ENCODE measurements around the gene UGT1A8. TPM values are rescaled to one million over a fixed set of nuclear protein-coding genes. Genes with fewer than 3 reads are reported as not detected.

Gene UGT1A8
- total and polyA plus RNA-seq, 9 of the 15 experiments (the other 6 are each of a cell fraction or from before 2014, with no cell fraction given), result 0.04 TPM; not detected in 8

- POLR2A ChIA-PET, result no interaction called here
- Histone ChIP-seq H3K4me1 (replicated peaks in 1 of 2; ENCODE audit: control insufficient read depth in 2 of 2, insufficient read depth in 2 of 2, low read length in 2 of 2) (peaks cover 0 to 7% of the 10 kb centered on the region in 2 experiments; a peak in 2 of 5 replicates), H3K27ac (ENCODE audit: extremely low read depth, low read depth, low read length) (no peak overlapping the region), H3K4me3 (no peak overlapping the region), H3K9me1 (ENCODE audit: control insufficient read depth, insufficient read depth, low read length) (no peaks in the 10 kb centered on the region), H3K4me2 (ENCODE audit: insufficient read depth, low read length) (no peak overlapping the region), H4K20me1 (replicated peaks; ENCODE audit: control insufficient read depth, insufficient read depth, low read length) (no peaks in the 10 kb centered on the region), H3K9ac (ENCODE audit: insufficient read depth in 1 of 2, low read depth in 2 of 2, low read length in 2 of 2) (no peak overlapping the region), H3K79me2 (ENCODE audit: control insufficient read depth, insufficient read depth, low read length) (no peaks in the 10 kb centered on the region), H3K27me3 (ENCODE audit: control insufficient read depth in 2 of 2, insufficient read depth in 2 of 2, low read length in 2 of 2) (no peaks in the 10 kb centered on the region), H3K9me3 (replicated peaks; ENCODE audit: control insufficient read depth, insufficient read depth, low read depth, low read length) (no peaks in the 10 kb centered on the region), H3K36me3 (ENCODE audit: control insufficient read depth, insufficient read depth, low read length) (no peaks in the 10 kb centered on the region), H2AFZ (ENCODE audit: low read depth, low read length) (no peak overlapping the region)
- 0% methylated on average over 9 of the region's 10 CpGs for WGBS (ENCODE audit: insufficient coverage, low coverage, missing lambda C conversion rate)
- DNase-seq (ENCODE audit: extremely low read depth in 1 of 4, low spot score in 3 of 4) (no peak), FAIRE-seq (no peak), ATAC-seq (no peak)
- CTCF ChIA-PET (ENCODE audit: low intra/inter-chr PET ratio), result no interaction called here
- no peak for TF ChIP-seq ZNF354B (CRISPR knock-in tag; IDR thresholded peaks at IDR 0.05)
- TF ChIP-seq GTF2F1 (IDR thresholded peaks at IDR 0.05; ENCODE audit: low read depth, low read length), result no peak
- TF ChIP-seq CGGBP1 (CRISPR knock-in tag; IDR thresholded peaks at IDR 0.05), result no peak
- no peak for TF ChIP-seq SMAD3 (CRISPR knock-in tag; conservative IDR thresholded peaks at IDR 0.05)
- no peak for TF ChIP-seq XRCC3 (IDR thresholded peaks at IDR 0.05)
- in situ Hi-C loops (cut with MboI), result no loop called here
- intact Hi-C loops (cut with micrococcal nuclease), result no loop called here
- BruUV-seq (replicated peaks), result no TSS peak
Observed at GRCh38 chr2:233746475-233747282, 129.2 kb downstream of the UGT1A8 start.

- no peaks in the 10 kb centered on the region for H3K9me3 ChIP-seq (replicated peaks; ENCODE audit: control insufficient read depth, insufficient read depth, low read depth, low read length)
- H3K79me2 ChIP-seq (ENCODE audit: control insufficient read depth, insufficient read depth, low read length), result no peaks in the 10 kb centered on the region
- ChIA-PET POLR2A (no interaction called here), CTCF (ENCODE audit: low intra/inter-chr PET ratio) (no interaction called here)
- H3K9ac ChIP-seq (ENCODE audit: insufficient read depth in 1 of 2, low read depth in 2 of 2, low read length in 2 of 2), result no peak overlapping the region
- H2AFZ ChIP-seq (ENCODE audit: low read depth, low read length), result no peak overlapping the region
- BruUV-seq (replicated peaks), result no TSS peak
- in situ Hi-C loops (cut with MboI) (no loop called here), intact Hi-C loops (cut with micrococcal nuclease) (no loop called here)
- TF ChIP-seq EHMT2 (IDR thresholded peaks at IDR 0.05) (no peak), CBX1 (IDR thresholded peaks at IDR 0.05; ENCODE audit: low read depth) (no peak), ZNF586 (CRISPR knock-in tag; conservative IDR thresholded peaks at IDR 0.05) (no peak), ZFP30 (CRISPR knock-in tag; IDR thresholded peaks at IDR 0.05; ENCODE audit: borderline replicate concordance) (no peak), FOXP1 (CRISPR knock-in tag; IDR thresholded peaks at IDR 0.05) (no peak), ELK1 (CRISPR knock-in tag; IDR thresholded peaks at IDR 0.05) (no peak), GATAD2B (IDR thresholded peaks at IDR 0.05; ENCODE audit: borderline replicate concordance) (no peak)
- H3K4me1 ChIP-seq (replicated peaks in 1 of 2; ENCODE audit: control insufficient read depth in 2 of 2, insufficient read depth in 2 of 2, low read length in 2 of 2), result peaks cover 0 to 7% of the 10 kb centered on the region in 2 experiments; a peak in 2 of 5 replicates
- H3K27ac ChIP-seq (ENCODE audit: extremely low read depth, low read depth, low read length), result no peak overlapping the region
- no peaks in the 10 kb centered on the region for H4K20me1 ChIP-seq (replicated peaks; ENCODE audit: control insufficient read depth, insufficient read depth, low read length)
- DNase-seq (ENCODE audit: extremely low read depth in 1 of 4, low spot score in 3 of 4), result no peak
- no peak overlapping the region for H3K4me3 ChIP-seq
- no peak overlapping the region for H3K4me2 ChIP-seq (ENCODE audit: insufficient read depth, low read length)
- no peaks in the 10 kb centered on the region for H3K9me1 ChIP-seq (ENCODE audit: control insufficient read depth, insufficient read depth, low read length)
- no peak for FAIRE-seq
- ATAC-seq, result no peak
- no peaks in the 10 kb centered on the region for H3K36me3 ChIP-seq (ENCODE audit: control insufficient read depth, insufficient read depth, low read length)
- WGBS (ENCODE audit: insufficient coverage, low coverage, missing lambda C conversion rate), result 3% methylated on average over 6 of the region's 6 CpGs
- no peaks in the 10 kb centered on the region for H3K27me3 ChIP-seq (ENCODE audit: control insufficient read depth in 2 of 2, insufficient read depth in 2 of 2, low read length in 2 of 2)
Observed at GRCh38 chr2:233747283-233747544, 129.8 kb downstream of the UGT1A8 start.
